HG03558 (cell line): Measurements from ENCODE around the gene SPEG.
A peak's percentile ranks its signal among the peaks of the same experiment; 100 is the strongest.

Experiments used
- ATAC-seq: cut with Tn5 transposase; IDR thresholded peaks from one replicate; pipeline ENCODE4 v1.9.1; 2021; ENCODE audit warnings: moderate number of reproducible peaks; ENCODE audit not compliant: unreplicated experiment; ENCODE audit errors: extremely low read depth

Gene SPEG

DNA sequence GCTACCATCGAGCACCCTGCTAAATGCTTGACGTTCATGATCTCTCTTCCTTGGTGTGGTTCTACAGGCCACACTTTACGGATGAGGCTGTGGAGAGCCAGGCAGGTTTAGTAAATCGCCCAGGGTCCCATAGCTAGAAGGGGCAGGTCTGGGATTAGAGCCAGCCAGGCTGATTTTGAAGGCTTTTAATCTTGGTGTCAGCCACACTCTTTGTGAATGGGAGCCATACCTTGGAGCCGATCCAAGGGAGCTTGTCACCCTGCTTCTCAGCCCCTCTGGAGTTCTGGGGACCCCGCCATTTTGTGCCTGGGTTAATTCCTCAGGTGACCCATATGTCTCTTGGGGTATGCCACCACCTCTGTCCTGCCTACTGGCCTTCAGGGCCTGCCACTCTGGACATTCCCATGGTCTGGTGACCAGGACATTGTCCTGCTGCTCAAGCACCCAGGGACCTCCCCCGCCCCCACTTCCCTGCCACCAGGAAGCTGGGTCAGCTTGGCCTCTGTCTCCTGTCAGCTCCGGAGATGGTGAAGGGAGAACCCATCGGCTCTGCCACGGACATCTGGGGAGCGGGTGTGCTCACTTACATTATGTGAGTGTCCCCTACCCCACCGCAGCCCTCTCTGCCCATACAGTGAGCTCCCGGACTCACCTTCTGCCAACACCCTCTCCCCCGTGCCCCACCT, 56.8 kb downstream of the SPEG start:
- ATAC-seq, result no peak

DNA sequence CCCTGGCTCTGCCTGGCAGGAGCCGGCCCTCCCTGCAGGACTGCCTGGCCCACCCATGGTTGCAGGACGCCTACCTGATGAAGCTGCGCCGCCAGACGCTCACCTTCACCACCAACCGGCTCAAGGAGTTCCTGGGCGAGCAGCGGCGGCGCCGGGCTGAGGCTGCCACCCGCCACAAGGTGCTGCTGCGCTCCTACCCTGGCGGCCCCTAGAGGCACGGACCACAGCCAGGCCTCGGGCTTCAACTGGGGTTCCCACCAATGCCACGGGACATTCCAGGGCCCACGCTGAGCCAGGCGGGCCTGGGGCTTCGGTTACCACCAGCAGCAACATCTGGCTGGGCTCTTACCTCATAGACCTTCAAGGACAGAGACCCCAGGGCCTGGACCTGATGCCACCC, 57.9 kb downstream of the SPEG start:
- no peak for ATAC-seq

DNA sequence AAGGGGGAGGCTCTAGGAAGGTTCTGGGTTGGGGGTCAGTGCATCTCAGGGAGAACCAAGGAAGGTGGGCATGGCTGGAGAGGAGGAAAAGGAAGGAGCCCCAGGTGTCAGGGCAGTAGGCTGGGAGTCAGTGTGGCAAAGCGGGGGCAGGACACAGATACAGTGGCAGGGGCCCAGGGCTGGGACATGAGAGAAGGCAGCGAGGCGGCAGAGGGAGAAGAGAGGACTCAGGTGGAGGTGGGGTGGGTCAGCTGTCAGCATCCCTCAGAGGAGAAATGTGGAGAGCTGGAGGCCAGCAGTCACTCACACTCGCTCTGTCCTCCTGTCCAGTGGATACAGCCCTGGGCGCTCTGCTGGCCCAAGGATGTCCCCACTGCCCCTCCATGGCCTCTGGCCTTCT, 58.4 kb downstream of the SPEG start:
- ATAC-seq, result no peak

DNA sequence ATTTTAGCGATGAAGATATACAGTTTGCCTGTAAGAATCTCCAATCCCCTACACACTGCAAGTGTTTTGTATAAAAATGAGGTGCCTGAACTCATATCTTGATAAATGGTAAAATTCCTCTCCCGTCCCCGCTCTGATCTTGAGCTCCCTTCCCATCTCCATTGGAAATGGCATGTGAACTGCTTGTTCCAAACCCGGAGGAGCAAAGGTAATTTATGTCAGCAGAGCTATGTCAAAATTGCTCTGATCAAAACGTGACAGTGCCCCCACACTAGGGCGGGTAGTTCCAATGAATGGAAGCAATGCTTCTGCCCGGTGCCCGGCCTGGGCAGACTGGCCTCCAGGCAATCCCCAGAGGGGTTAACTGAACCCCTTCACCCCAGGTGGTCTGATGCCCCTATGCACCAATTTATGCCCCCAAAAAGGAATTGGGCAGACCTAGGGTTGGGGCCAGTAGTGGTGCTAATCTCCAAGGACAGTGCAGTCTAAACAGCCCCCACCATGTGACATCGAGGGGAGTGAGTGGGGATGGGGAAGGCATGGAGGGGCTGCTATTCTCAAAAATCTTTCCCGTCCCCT, 60.4 kb downstream of the SPEG start:
- no peak for ATAC-seq

DNA sequence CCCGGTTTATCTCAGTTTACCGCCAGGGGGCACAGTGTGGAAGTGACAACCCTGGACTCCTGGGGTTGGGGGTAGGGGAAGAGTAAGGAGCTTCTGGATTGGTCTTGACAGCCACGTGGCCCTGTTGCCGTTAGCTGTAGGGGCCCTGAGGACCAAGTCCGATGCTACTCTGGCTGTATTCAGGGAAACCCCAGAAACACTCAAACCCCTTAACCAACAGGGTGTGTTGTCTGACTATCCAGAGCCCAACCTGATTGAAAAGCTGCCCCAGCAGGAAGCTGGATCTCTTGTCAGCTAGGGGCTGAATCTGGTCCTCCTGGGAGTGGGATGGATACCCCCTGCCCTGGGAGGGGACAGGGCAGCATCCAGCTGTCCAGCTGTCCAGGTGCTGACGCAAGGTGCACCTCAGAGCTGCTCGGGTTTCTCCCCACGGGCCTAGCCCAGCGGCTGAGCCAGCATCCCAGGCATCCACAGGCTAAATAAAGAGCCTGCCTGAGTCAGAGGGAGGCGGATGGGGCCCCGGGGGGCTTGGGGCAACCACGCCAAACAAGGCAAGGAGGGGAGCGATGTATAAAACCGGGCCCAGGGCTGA, 61.0 kb downstream of the SPEG start:
- no peak for ATAC-seq

DNA sequence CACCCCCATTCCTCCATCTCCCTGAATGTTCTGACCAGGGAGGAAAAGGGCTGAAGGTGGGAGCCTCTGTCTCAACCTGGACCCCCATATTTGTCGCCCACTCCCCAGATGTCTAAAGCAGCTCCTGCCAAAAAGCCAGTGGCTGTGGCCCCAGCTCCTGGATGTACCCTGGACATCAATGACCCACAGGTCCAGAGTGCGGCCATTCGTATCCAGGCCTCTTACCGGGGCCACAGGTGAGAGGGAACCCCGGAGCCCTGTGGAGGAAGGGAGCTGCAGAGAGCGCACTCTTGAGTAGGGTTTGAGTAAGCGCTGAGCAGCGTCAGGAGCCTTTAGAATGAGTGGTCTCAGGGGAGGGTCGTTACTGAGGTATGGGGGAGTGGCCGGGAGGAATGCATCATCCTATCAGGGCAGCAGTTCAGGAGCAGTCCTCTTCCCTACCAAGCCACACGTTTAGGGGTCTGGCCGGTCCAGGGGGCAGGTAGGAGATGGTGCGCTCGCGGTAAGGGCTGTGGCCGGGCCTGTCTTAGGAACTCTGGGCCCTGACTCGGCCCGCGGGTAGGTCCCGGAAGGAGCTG, 61.7 kb downstream of the SPEG start:
- no peak for ATAC-seq

DNA sequence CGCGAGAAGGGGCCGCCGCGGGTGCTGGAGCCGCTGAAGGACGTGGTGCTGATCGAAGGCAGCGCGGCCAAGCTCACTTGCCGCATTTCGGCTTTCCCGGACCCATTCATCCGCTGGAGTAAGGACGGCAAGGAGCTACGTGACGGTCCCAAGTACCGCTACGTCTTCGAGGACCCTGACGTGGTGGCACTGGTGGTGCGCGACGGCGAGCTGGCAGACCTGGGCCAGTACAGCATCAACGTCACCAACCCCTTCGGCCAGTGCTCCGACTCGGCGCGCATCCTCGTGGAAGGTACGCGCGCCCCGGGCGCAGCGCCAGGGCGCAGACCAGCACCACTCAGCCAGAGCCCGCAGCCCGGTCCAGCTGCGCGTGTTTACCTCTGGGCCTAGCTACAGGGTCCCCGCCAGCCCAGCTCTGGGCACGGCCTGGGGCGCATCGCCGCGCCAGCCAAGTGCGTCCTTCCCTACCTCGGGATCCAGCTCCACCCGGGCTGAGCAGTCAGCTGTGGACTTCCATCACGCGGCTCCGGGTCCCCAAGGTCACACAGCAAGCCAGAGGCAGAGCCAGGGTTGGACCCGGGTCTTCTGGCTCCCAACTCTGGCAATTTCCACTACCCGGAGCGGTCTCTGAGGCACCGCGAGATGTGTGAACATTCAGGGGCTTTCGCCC, 62.3 kb downstream of the SPEG start:
- ATAC-seq, result no peak

DNA sequence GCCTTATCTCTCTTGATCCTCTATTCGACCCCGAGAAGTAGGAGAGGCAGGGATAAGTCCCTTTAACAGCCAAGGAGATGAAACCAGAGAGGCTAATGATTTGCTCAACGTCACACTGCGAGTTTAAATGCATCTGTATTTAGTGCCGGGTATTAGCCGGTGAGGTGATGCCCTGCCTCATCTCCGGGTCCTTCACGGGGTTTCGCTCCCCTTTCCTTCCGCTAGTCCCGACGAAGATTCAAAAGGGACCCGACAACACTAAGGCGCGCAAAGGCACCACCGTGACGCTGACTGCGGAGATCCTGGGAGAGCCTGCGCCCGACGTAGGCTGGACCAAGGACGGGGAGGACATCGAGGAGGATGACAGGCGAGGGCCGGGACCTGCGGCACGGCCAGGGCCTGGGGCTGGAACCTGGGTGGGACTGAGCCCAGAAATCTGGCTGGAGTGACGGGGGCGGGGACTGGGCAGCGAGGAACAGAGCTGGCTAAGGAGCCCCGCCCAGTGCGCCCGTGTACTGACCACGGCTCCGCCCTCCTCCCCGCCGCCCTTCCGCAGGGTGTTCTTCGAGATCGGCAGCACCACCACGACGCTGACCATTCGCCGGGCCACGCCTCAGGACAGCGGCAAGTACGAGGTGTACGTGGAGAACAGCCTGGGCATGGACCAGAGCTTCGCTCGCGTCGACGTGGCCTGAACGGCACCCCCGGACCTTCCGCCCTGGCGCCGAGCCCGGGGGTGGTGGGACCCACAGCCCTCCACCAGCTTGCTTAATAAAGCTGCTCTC, 63.0 kb downstream of the SPEG start:
- ATAC-seq, result no peak

DNA sequence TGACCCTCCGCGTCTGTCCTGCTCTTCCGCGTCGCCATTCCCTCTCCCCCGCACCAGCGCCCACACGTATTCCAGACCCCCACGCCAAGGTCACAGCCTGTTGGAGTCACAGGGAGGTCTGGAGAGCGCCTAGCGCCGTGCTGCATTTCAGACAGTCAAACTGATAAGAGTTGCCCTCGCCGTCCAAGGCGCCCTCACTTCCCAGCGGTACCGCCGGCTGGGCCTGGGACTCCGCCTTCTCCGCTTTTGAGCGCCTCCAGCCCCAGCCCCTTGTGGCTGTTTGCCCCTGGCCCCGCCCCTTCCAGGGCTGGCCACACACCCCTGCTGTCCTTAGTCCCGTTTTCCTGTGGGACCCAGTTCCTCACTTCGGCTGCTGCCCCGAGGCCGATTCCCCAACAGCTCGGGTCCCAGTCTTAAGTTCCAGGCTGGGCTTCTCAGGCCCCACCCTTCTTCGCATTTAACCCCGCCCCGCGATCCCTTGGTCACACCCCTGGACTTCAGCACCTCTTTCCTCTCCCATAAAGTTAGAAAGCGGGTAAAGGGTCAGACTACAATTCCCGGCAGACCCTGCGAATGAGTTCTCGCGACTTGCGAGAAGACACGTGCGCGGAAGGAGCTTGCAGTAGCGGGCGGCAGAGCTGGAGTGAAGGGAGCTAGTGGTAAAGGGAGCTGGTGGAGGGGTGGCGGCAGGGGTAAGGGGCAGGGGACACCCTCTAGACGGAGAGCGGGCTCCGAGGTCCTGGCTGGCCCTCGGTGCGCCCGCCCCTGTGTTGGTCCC, 63.8 kb downstream of the SPEG start, which contains the start of gene GMPPA:
Gene GMPPA (plus strand): TSS at position 612 of the 778 bp plus-strand sequence. CDS start 1,085 bp downstream, outside the sequence.
- peak; percentile 94 for ATAC-seq

DNA sequence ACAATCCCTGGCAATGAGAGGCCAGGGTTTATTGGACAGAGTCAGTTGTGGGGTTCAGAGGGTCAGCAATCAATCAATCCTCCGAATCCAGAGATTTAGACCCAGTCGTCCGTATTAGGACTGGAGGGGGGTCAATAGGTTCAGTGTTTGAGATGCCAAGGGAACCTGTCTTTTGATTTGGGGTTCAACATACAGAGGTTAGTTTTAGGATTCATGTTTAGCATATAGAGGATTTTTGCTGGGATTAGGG, 64.3 kb downstream of the SPEG start:
- ATAC-seq, result no peak

DNA sequence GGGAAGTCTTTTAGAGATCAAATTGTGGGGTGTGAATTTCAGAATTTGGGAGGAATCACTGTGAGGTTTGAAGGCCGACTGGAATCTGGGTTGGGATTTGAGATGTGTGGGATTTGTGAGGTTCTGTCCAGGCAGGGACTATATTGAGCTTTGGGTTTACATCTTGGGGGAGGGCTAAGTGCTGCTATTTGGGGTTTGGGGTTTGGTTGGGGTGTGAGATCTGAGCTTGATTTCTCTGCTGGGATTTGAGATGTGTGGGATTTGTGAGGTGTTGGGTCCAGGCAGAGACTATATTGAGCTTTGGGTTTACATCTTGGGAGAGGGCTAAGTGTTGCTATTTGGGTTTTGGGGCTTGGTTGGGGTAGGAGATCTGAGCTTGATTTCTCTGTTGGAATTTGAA, 64.9 kb downstream of the SPEG start:
- no peak for ATAC-seq

DNA sequence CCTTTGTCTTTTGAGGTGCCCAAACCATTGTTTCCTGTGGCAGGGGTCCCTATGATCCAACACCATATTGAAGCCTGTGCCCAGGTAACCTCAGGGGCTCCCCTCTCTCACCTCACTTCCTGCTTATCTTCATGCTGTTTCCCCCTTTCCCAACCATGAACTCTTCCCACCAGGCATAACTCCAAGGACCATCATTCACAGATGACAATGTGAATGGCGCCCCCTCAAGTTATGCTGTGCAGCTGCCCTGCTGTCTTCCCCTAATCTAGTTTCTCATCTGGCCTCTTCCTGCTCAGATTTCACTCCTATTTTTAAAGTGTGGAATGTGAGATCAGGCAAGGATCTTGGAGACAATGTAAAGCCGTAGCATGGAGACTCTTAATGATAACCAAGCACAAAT, 65.5 kb downstream of the SPEG start:
- no peak for ATAC-seq

DNA sequence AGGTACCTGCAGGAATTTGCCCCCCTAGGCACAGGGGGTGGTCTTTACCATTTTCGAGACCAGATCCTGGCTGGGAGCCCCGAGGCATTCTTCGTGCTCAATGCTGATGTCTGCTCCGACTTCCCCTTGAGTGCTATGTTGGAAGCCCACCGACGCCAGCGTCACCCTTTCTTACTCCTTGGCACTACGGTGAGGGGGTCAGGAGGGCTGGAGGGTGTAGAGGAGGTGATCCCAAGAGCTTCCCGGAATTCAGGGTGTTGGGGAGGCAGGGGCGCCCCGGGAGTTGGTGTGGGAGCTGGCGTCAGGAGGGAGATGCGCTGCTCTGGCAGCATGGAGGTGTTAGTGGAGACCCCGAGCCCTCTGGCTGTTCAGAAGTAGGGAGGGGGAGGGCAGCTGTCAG, 67.2 kb downstream of the SPEG start:
- ATAC-seq, result no peak

DNA sequence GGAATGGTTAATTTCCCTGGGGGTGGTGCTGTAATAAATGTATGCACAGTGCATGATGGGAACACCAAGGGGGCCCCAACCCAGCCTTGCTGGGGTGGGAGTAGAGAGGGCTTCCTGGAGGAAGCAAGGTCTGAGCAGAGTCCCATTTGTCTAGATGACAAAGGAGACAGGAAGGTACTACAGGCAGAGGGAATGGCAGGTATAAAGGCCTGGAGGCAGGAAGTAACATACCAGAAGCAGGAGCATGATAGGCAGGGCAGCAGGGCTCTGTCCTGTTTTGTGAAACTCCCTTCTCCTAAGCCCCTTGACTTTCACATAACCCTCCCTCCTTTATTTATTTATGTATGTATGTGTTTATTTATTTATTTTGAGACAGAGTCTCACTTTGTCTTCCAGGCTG, 68.0 kb downstream of the SPEG start:
- no peak for ATAC-seq

DNA sequence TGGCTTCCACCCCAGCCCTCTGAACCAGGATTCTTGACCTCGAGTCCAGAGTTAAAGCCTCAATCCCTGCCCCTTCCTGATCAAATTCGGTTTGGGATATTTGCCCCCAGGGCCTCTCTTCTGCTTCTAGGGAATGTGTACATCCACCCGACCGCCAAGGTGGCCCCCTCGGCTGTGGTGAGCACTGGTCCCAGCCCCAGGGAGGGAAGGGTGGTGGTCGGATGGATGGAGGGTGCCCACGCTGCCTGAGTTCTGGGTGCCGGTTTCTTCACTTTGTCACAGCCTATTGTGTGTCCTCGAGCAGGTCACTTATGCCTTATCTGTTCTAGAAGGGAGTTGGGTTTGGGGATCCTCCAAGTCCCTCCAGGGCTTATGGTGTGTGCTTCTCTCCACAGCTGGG, 70.9 kb downstream of the SPEG start:
- ATAC-seq, result no peak

DNA sequence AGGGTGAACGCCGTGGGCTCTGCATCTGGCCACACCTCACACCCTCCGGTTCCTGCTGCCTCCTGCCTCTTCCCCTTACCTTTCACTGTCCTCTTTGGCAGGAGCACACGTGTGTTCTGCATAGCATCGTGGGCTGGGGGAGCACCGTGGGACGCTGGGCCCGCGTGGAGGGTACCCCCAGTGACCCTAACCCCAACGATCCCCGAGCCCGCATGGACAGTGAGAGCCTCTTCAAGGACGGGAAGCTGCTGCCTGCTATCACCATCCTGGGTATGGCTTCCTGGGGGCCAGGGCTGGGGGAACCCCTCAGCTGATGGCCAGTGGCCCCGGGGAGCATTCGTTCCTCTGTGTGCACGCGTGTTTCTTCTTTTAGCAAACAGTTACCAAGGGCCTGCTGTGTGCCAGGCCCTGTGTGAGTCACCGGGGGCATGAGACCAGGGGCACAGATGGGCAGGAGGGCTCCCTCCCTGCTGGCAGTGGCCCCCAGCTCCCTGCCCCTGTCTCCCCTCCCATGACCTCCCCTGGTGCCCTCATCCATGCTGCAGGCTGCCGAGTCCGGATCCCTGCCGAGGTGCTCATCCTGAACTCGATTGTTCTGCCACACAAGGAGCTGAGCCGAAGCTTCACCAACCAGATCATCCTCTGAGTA, 71.6 kb downstream of the SPEG start:
- no peak for ATAC-seq

DNA sequence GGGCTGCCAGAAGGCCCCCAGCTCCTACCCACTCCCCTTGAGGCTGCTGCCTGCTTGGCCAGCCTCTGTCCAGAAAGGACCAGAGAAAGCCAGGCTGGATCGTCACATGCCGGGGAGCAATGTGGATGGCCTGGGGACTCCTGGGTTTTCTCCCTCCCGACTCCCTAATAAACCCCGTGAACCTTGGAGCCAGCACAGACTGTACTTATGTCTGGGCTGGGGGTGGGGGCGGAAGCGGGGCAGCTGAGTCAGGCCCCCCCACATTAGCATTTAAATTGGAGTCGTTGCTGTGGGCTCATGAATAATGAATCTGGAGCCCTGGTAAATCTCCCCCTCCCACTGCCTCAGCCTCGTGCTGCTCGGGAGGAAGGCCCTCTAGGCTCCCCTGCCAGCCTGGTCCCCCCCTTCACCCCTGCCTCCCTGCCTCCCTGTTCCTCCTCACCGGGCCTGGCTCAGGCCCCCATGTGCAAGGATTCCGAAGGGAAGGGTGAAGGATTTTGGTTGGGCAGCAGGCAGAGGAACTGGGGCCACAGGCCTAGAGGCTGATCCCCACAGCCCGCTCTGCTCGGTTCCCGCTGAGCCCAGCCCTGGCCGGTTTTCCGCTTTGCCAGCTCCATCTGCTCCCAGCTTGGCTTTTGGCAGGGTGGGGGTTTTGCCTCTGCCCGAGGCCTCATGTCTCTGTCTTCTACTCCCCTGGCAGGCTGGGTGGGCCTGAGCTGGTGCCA, 72.3 kb downstream of the SPEG start:
- no peak for ATAC-seq

DNA sequence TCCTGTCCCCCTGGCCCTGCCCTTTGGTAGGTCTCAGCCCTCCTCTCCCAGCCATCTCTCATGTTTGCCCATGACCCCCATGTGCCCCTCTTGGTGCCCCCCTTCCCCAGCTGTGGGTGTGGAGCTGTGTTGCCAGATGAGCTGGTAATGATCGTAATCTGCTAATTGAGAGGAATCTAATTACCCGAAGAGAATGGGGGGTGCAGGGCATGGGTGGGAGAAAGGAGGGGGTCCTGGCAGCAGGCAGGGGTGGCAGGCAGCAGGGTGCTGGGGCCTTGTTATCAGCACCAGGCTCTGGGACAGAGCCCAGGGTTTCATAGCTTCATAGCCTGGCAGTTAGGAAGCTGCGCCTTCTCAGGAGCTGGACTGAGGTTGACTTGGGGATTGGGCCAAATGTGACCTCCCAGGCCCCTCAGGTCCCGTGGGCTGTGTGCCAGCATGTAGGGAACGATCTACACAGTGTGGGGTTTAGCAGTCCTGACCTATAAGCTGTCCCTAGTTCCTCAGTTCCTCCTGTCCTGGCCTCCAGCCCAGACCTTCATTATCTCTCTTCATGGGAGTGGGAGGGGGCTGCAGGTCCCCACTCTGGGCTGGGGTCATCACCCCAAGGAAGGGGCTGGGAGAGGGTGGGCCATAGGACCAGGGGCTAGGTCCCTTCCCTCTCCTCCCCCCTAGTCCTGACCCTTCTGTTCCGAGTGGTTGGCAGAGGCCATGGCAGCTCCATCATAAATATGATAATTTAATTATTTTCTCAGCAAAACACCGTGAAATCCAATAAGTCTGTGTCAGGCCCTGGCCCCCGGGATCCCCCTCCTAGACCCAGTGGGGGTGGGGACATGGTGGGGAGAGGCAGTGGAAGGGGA, 73.2 kb downstream of the SPEG start:
- no peak for ATAC-seq
